ENCODE results near the gene KCNB1.

Gene KCNB1

DNA sequence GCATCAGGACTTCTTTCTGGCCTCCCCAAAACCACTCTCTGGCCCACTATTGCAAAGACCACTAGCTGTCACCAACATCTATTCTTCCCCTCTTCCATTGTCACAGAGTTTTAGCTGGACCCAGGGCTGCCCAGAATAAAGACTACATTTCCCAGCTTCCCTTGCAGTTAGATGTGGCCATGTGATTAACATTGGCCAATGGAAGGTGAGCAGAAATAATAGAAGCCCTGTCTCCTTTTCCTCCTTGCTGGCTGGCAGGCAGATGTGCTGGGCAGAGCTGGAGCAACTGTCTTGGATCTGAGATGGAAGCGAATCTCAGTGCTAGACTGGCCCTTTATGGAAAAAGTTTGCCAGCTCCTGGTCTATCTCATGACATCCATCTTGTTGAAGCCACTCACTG is 97.0 kb downstream of the KCNB1 start:
- DNase-seq: peak; percentile 10

GRCh38 chr20:49384437-49385434 is 97.7 kb downstream of the KCNB1 start:
- DNase-seq: peak; percentile 8

DNA sequence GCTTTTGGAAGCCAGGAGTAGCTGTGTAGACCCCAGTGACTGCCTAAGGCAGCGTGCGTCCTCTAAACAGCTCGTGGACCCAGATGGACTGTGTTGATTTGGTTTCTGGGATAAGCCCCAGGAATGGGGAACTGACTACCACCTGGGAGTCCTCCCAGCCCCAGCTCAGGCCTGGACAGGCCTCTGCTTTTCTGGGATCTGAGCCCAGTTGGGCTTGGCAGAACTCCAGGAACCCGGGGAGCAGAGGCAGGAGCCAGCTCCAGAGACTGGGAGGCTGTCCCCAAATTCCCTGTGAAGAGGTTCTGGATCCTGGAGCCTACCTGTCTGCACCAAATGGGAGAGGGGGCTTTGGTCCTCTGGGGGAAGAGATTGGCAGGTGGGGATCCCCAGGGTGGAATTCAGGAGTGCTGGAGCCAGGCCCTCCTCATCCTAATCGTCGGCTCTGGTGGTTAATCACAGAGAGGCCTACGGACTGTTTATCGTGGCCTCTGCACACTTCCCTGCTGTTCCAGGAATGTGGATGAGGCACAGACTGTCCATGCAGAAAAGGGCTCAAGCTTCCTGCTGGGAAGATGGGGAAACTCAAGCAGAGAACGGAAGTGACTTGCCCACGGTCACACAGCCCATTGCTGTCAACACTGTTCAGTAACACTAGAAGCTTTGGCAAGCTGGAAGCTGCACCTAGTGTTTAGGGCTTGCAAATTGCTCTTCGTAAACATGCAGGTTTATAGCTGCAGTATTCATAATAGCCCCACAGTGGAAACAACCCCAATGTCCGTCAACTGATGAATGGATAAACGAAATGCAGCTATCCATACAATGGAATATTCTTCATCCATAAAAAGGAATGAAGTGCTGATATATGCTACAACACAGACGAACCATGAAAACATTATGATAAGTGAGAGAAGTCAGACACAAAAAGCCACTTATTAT is 100.6 kb downstream of the KCNB1 start:
- DNase-seq: peak; percentile 93

DNA sequence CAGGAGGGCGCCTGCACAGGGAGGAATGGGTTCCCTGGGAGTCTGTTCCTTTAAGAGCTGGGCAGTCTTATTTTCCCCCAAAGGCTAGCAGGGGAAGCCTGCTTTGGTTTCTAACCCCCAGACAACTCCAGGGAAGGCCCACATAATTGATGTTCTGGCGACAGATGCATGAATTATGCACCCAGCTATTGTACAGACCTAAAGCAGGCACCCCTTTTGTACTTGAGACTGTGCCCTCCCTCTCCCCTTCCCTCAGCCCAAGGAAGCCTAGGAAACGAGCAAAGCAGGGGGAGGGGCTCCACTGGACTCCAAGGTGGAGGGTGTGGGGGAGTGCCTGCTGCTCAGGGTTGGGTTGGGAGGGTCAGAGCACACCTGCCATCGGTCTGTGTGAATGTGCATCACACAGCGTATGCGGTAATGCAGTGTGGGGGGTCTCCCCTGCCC is 102.1 kb downstream of the KCNB1 start:
- no peak for DNase-seq

DNA sequence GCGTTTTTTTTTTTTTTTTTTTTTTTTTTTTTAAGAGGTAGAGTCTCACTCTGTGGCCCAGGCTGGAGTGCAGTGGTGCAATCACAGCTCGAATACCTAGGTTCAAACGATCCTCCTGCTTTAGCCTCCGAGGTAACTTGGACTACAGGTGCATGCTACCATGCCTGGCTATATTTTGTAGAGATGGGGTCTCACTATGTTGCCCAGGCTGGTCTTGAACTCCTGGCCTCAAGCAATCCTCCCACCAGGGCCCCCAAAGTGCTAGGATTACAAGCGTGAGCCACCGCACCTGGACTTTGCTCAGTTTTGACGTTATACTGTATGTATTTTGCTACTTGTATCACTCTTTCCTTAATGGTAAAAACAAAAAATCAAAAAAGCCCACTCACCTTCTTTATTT is 103.1 kb downstream of the KCNB1 start:
- no peak for DNase-seq

- no peak for DNase-seq
Observed at GRCh38 chr20:49377326-49377725, 105.1 kb downstream of the KCNB1 start.

DNA sequence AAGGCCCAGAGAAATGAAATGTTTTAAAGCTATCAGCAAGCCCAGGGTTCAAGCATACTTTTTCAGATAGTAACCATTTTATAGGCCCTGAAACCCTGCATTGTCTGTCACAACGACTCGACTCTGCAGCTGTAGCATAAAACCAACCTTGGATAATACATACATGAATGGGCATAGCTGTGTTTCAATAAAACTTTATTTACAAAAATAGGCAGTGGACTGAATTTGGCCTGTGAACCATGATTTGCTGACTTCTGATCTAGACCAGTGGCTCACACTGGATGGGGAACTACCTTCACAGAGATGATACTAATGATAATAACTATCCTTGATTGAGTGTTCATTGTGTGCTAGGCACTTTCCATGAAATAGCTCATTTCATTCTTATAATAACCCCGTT is 107.3 kb downstream of the KCNB1 start:
- DNase-seq: no peak

- no peak for DNase-seq
Observed at GRCh38 chr20:49372095-49372734, 110.3 kb downstream of the KCNB1 start.

- no peak for DNase-seq
Observed at GRCh38 chr20:49368596-49368995, 113.9 kb downstream of the KCNB1 start.

GRCh38 chr20:49367113-49367512 is 115.4 kb downstream of the KCNB1 start:
- DNase-seq: no peak

GRCh38 chr20:49366687-49367086 is 115.8 kb downstream of the KCNB1 start:
- peak; percentile 45 for DNase-seq

GRCh38 chr20:49361862-49362660 is 120.4 kb downstream of the KCNB1 start:
- DNase-seq: peak; percentile 95

DNA sequence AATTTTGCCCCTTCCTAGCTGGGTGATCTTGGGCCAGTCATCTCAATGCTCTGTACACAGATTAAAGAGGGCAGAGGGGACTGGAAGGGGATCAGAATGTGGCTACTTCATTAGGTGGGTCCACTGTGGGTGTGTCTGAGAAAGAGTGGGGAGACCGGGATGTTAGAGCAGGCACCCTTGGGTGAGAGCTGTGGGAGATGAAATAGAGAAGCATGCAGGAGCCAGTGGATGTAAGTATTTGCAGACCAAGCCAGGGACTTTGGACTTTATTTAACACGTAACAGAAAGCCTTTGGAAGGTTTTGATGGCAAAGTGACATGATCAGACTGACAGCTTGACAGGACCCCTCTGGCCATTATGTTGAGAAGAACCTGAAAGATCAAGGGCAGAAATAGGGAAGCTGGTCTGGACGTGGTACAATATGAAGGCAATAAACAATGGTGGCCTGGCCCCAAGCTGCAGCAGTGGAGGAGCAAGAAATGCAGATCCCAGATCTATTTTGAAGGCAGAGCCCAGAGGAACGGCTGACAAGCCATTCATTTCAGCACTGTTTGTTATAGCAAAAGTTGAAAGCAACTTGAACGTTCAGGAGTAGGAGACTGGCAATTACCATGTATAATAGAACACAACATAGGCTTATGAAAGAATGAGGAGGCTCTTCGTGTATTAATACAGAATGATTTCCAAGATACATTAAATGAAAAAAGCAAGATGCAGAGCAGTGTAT is 122.1 kb downstream of the KCNB1 start:
- no peak for DNase-seq

GRCh38 chr20:49356676-49357075 is 125.8 kb downstream of the KCNB1 start:
- no peak for DNase-seq

- DNase-seq: no peak
Observed at GRCh38 chr20:49354673-49355072, 127.8 kb downstream of the KCNB1 start.

DNA sequence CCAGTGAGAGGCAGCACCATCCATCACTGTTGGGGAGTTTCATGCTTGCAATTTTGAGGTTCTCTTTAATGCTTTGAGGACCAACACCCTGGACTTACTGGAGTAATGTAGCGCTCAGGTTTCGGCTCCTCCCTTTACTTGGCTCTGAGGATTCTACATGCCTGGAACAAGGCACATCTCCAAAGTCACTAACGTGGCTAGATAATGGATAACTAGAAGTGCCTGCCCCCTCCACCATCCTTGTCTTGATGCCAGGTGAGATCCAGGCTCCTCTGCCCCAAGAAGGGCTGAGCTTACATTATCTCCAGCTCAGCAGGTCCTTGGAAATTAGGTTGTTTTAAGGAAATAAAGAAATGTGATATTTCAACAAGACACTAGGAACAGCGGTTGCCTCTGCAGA is 129.1 kb downstream of the KCNB1 start:
- DNase-seq: no peak

GRCh38 chr20:49352751-49353150 is 129.7 kb downstream of the KCNB1 start:
- no peak for DNase-seq

GRCh38 chr20:49351775-49352174 is 130.7 kb downstream of the KCNB1 start:
- no peak for DNase-seq

GRCh38 chr20:49349694-49350252 is 132.7 kb downstream of the KCNB1 start:
- no peak for DNase-seq

DNA sequence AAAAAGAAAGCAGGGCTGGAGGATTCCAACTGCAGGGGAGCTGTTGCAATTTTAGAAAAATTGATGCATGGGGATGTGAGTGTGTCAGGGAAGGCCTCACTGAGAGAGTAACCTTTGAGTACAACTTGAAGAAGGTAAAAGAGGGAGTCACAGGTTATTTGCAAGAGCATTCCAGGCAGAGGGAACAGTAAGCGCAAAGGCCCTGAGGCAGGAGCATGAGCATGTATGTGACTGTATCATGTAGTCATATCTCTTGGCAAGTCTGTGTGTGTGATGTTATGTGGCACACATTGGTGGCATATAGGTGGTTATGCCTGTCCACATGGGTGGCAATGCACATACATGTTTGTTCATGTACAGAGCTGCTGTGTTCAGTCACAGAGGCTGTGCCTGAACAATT is 133.4 kb downstream of the KCNB1 start:
- DNase-seq: no peak

DNA sequence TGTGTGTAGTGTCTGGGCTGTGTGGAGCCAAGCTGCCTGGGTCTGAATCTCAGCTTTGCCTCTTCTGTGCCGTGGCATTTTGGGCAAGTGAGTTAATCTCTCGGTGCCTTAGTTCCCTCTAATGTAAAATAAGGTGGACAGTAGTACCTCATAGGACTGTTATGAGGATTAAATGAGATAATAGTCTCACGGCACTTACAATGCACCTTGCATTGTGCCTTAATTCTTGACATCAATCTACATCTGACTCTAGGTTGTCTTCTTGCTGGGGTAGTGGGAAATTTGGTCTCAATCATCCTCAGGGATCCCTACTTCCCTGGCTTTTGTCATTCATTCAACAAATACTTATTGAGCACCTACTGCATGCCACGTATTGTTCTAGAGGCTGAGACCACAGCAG is 133.9 kb downstream of the KCNB1 start:
- no peak for DNase-seq

Measured in NCI-H446 treated with DMSO at 0.1 percent for 48 hours (cell line).